Measurements from ENCODE around the gene MS4A10.

MS4A10 gene

GRCh38 chr11:60803273-60803936 lies 18.3 kb downstream of the MS4A10 start:
- no peak for DNase-seq (ENCODE audit: low read depth)
- no peak overlapping the region for H3K4me3 ChIP-seq (ENCODE audit: low read depth, low read length)
- in situ Hi-C loops (cut with HindIII; ENCODE audit: low sequenced_read_pairs) = no loop called here
- no peak for TF ChIP-seq CTCF (IDR thresholded peaks at IDR 0.05; ENCODE audit: low read depth, low read length, missing control alignments)

- in situ Hi-C loops (cut with HindIII; ENCODE audit: low sequenced_read_pairs) = no loop called here
- DNase-seq (ENCODE audit: low read depth) = no peak
Measured at GRCh38 chr11:60809249-60809648, 24.1 kb downstream of the MS4A10 start.

GRCh38 chr11:60809691-60810090 lies 24.6 kb downstream of the MS4A10 start:
- no peak overlapping the region for H3K4me3 ChIP-seq (ENCODE audit: low read depth, low read length)
- no peak for DNase-seq (ENCODE audit: low read depth)
- in situ Hi-C loops (cut with HindIII; ENCODE audit: low sequenced_read_pairs) = no loop called here
- no peak for TF ChIP-seq CTCF (IDR thresholded peaks at IDR 0.05; ENCODE audit: low read depth, low read length, missing control alignments)

More at GRCh38 chr11:60809249-60809648, 24.1 kb downstream of the MS4A10 start:
- no peak for TF ChIP-seq CTCF (IDR thresholded peaks at IDR 0.05; ENCODE audit: low read depth, low read length, missing control alignments)
- H3K4me3 ChIP-seq (ENCODE audit: low read depth, low read length) = no peak overlapping the region

GRCh38 chr11:60810151-60810550 lies 25.0 kb downstream of the MS4A10 start:
- no peak overlapping the region for H3K4me3 ChIP-seq (ENCODE audit: low read depth, low read length)
- no peak for DNase-seq (ENCODE audit: low read depth)
- no peak for TF ChIP-seq CTCF (IDR thresholded peaks at IDR 0.05; ENCODE audit: low read depth, low read length, missing control alignments)
- in situ Hi-C loops (cut with HindIII; ENCODE audit: low sequenced_read_pairs) = no loop called here

GRCh38 chr11:60810569-60810968 lies 25.4 kb downstream of the MS4A10 start:
- no peak for DNase-seq (ENCODE audit: low read depth)
- no peak for TF ChIP-seq CTCF (IDR thresholded peaks at IDR 0.05; ENCODE audit: low read depth, low read length, missing control alignments)
- H3K4me3 ChIP-seq (ENCODE audit: low read depth, low read length) = no peak overlapping the region
- in situ Hi-C loops (cut with HindIII; ENCODE audit: low sequenced_read_pairs) = no loop called here

GRCh38 chr11:60813324-60813723 lies 28.2 kb downstream of the MS4A10 start:
- no peak for DNase-seq (ENCODE audit: low read depth)
- TF ChIP-seq CTCF (IDR thresholded peaks at IDR 0.05; ENCODE audit: low read depth, low read length, missing control alignments) = no peak
- no peak overlapping the region for H3K4me3 ChIP-seq (ENCODE audit: low read depth, low read length)
- in situ Hi-C loops (cut with HindIII; ENCODE audit: low sequenced_read_pairs) = no loop called here
